ENCODE data around the gene PPIL6.
A peak's percentile ranks its signal among the peaks of the same experiment; 100 is the strongest.
"Not testable (repeated sequence)": the region's sequence is repeated elsewhere in the genome, so short reads cannot be mapped to it uniquely, and the experiment has no call there.

PPIL6 gene

GRCh38 chr6:109393886-109394281, 46.5 kb downstream of the PPIL6 start:
- DNase-seq (ENCODE audit: low read depth) = no peak

- no peak for DNase-seq (ENCODE audit: low read depth)
Measured at GRCh38 chr6:109393157-109393885, 47.1 kb downstream of the PPIL6 start.

GRCh38 chr6:109389650-109390274, 50.7 kb downstream of the PPIL6 start:
- no peak for DNase-seq (ENCODE audit: low read depth)

GRCh38 chr6:109388265-109388664, 52.2 kb downstream of the PPIL6 start:
- no peak for DNase-seq (ENCODE audit: low read depth)

- DNase-seq (ENCODE audit: low read depth) = no peak
Measured at GRCh38 chr6:109383438-109383940, 56.9 kb downstream of the PPIL6 start.

- DNase-seq (ENCODE audit: low read depth) = peak; percentile 76
Measured at GRCh38 chr6:109382576-109383437, 57.6 kb downstream of the PPIL6 start.

- peak; percentile 84 for DNase-seq (ENCODE audit: low read depth)
Measured at GRCh38 chr6:109381747-109382575, 58.5 kb downstream of the PPIL6 start, which contains the start of gene CD164. TSS of gene CD164 (minus strand) at chr6:109382467. CDS start at chr6:109382378, 89 bp downstream.

GRCh38 chr6:109381061-109381746, 59.2 kb downstream of the PPIL6 start:
- no peak for DNase-seq (ENCODE audit: low read depth)

- DNase-seq (ENCODE audit: low read depth) = no peak
Measured at GRCh38 chr6:109379711-109380110, 60.7 kb downstream of the PPIL6 start.

- DNase-seq (ENCODE audit: low read depth) = no peak
Measured at GRCh38 chr6:109377717-109378116, 62.7 kb downstream of the PPIL6 start.

GRCh38 chr6:109374326-109374892, 66.0 kb downstream of the PPIL6 start:
- no peak for DNase-seq (ENCODE audit: low read depth)

GRCh38 chr6:109373762-109374161, 66.7 kb downstream of the PPIL6 start:
- no peak for DNase-seq (ENCODE audit: low read depth)

- no peak for DNase-seq (ENCODE audit: low read depth)
Measured at GRCh38 chr6:109373331-109373730, 67.1 kb downstream of the PPIL6 start.

- no peak for DNase-seq (ENCODE audit: low read depth)
Measured at GRCh38 chr6:109372130-109372529, 68.3 kb downstream of the PPIL6 start.

- DNase-seq (ENCODE audit: low read depth) = no peak
Measured at GRCh38 chr6:109370792-109371191, 69.6 kb downstream of the PPIL6 start.

- no peak for DNase-seq (ENCODE audit: low read depth)
Measured at GRCh38 chr6:109370336-109370735, 70.1 kb downstream of the PPIL6 start.

- no peak for DNase-seq (ENCODE audit: low read depth)
Measured at GRCh38 chr6:109369728-109370127, 70.7 kb downstream of the PPIL6 start.

- DNase-seq (ENCODE audit: low read depth) = not testable (repeated sequence)
Measured at GRCh38 chr6:109364382-109365078, 75.9 kb downstream of the PPIL6 start.

- no peak for DNase-seq (ENCODE audit: low read depth)
Measured at GRCh38 chr6:109363753-109364152, 76.7 kb downstream of the PPIL6 start.

All from stimulated activated CD8-positive, alpha-beta memory T cell treated with anti-CD3 and anti-CD28 coated beads, Interleukin-7, amount 100 ng/mL, for 24 hours (primary cell).